Right kidney (tissue), 1 donor: Measurements from ENCODE around the gene SCYL3.
"Not testable (repeated sequence)": the region's sequence is repeated elsewhere in the genome, so short reads cannot be mapped to it uniquely, and the experiment has no call there.

ENCODE experiments used
- DNase-seq: peaks from one replicate; pipeline ENCODE4 v3.0.0-alpha.2; 2016

Gene SCYL3

GRCh38 chr1:169872906-169873305 lies 20.8 kb downstream of the SCYL3 start:
- no peak for DNase-seq

- not testable (repeated sequence) for DNase-seq
Measured at GRCh38 chr1:169871988-169872387, 21.7 kb downstream of the SCYL3 start.

GRCh38 chr1:169869426-169869825 lies 24.3 kb downstream of the SCYL3 start:
- DNase-seq = no peak

- no peak for DNase-seq
Measured at GRCh38 chr1:169868978-169869377, 24.7 kb downstream of the SCYL3 start.

- DNase-seq = no peak
Measured at GRCh38 chr1:169867012-169867675, 26.6 kb downstream of the SCYL3 start.

- DNase-seq = no peak
Measured at GRCh38 chr1:169866577-169866976, 27.1 kb downstream of the SCYL3 start.

- not testable (repeated sequence) for DNase-seq
Measured at GRCh38 chr1:169864531-169864930, 29.2 kb downstream of the SCYL3 start.

GRCh38 chr1:169860750-169861149 lies 32.9 kb downstream of the SCYL3 start:
- no peak for DNase-seq

- no peak for DNase-seq
Measured at GRCh38 chr1:169860187-169860586, 33.5 kb downstream of the SCYL3 start.

- DNase-seq = no peak
Measured at GRCh38 chr1:169859001-169859400, 34.7 kb downstream of the SCYL3 start.

GRCh38 chr1:169858467-169858866 lies 35.2 kb downstream of the SCYL3 start:
- DNase-seq = no peak

GRCh38 chr1:169853341-169853740 lies 40.4 kb downstream of the SCYL3 start:
- no peak for DNase-seq

- no peak for DNase-seq
Measured at GRCh38 chr1:169849346-169850022, 44.2 kb downstream of the SCYL3 start.

- DNase-seq = no peak
Measured at GRCh38 chr1:169848456-169848855, 45.2 kb downstream of the SCYL3 start.

- DNase-seq = no peak
Measured at GRCh38 chr1:169844941-169845608, 48.6 kb downstream of the SCYL3 start.

GRCh38 chr1:169838942-169839341 lies 54.8 kb downstream of the SCYL3 start:
- no peak for DNase-seq

GRCh38 chr1:169836198-169836597 lies 57.5 kb downstream of the SCYL3 start:
- DNase-seq = no peak

- no peak for DNase-seq
Measured at GRCh38 chr1:169835647-169836046, 58.0 kb downstream of the SCYL3 start.

GRCh38 chr1:169834869-169835268 lies 58.8 kb downstream of the SCYL3 start:
- no peak for DNase-seq

GRCh38 chr1:169833179-169833901 lies 60.4 kb downstream of the SCYL3 start:
- DNase-seq = no peak

- DNase-seq = no peak
Measured at GRCh38 chr1:169829671-169830070, 64.0 kb downstream of the SCYL3 start.

- no peak for DNase-seq
Measured at GRCh38 chr1:169824153-169824552, 69.5 kb downstream of the SCYL3 start.

GRCh38 chr1:169821500-169821899 lies 72.2 kb downstream of the SCYL3 start:
- no peak for DNase-seq
